Rectal smooth muscle tissue (tissue), 1 donor: ENCODE results near the gene PDE8B.

Experiments
- H3K27ac ChIP-seq: one replicate; pipeline ENCODE4 v1.7.0; 2013; ENCODE audit warnings: low read depth, low read length, inconsistent platforms
- H3K27me3 ChIP-seq: one replicate; pipeline ENCODE4 v1.7.0; 2013; ENCODE audit warnings: low read length; ENCODE audit not compliant: control insufficient read depth, insufficient read depth
- H3K36me3 ChIP-seq: one replicate; pipeline ENCODE4 v1.7.0; 2013; ENCODE audit warnings: low read length; ENCODE audit not compliant: control insufficient read depth, insufficient read depth
- H3K4me1 ChIP-seq: one replicate; pipeline ENCODE4 v1.7.0; 2013; ENCODE audit warnings: low read length; ENCODE audit not compliant: control insufficient read depth, insufficient read depth
- H3K4me3 ChIP-seq: one replicate; pipeline ENCODE4 v1.7.0; 2013; ENCODE audit warnings: low read length
- H3K9ac ChIP-seq: one replicate; pipeline ENCODE4 v1.7.0; 2013; ENCODE audit warnings: low read length

The PDE8B gene

GRCh38 chr5:77197840-77198554, 12.5 kb upstream of the PDE8B start:
- Histone ChIP-seq H3K4me1 (no peaks in the 10 kb centered on the region), H3K27me3 (no peaks in the 10 kb centered on the region), H3K9ac (no peak overlapping the region), H3K27ac (no peak overlapping the region), H3K4me3 (no peak overlapping the region), H3K36me3 (no peaks in the 10 kb centered on the region)

- Histone ChIP-seq H3K36me3 (no peaks in the 10 kb centered on the region), H3K4me1 (no peaks in the 10 kb centered on the region), H3K27ac (no peak overlapping the region), H3K9ac (no peak overlapping the region), H3K27me3 (no peaks in the 10 kb centered on the region), H3K4me3 (no peak overlapping the region)
Measured at GRCh38 chr5:77200663-77201062, 9.8 kb upstream of the PDE8B start.

DNA sequence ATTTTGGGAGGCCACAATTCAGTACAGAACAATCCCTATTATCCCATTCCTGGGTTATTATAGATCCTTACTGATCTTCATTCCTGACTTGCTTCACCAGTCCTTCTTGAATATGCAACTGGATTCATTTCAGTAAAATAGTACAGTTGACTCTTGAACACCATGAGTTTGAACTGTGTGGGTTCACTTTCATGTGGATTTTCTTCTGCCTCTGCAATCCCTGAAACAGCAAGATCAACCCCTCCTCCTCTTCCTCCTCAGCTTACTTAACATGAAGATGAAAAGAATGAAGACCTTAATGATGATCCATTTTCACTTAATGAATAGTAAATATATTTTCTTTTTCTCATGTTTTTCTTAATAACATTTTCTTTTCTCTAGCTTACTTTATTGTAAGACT, 8.3 kb upstream of the PDE8B start:
- H3K36me3 ChIP-seq, result no peaks in the 10 kb centered on the region
- H3K27me3 ChIP-seq, result no peaks in the 10 kb centered on the region
- H3K4me1 ChIP-seq, result no peaks in the 10 kb centered on the region
- no peak overlapping the region for H3K9ac ChIP-seq
- no peak overlapping the region for H3K27ac ChIP-seq
- no peak overlapping the region for H3K4me3 ChIP-seq

DNA sequence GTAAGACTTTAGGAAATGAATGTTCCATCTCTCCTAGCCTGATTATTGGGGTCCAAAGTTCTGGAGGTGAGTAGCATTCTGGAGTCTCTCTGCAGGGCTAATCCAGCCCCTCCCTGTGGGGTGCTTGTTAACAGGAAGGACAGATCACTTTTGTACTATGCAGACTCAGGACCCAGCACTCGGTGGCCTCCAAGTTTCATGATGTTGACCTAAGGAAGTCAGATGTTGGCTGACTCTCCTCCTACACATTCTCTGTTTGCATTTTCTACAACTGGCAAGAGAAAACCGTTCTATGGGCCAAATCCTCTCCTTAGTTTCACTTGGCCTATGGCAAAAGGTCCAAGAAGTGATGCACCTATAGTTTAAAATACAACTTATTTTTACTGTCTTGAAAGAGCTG, 5.5 kb upstream of the PDE8B start:
- Histone ChIP-seq H3K36me3 (no peaks in the 10 kb centered on the region), H3K27me3 (peaks cover 11% of the 10 kb centered on the region), H3K9ac (no peak overlapping the region), H3K4me1 (no peaks in the 10 kb centered on the region), H3K27ac (no peak overlapping the region), H3K4me3 (no peak overlapping the region)

GRCh38 chr5:77208507-77209163, 1.8 kb upstream of the PDE8B start:
- no peaks in the 10 kb centered on the region for H3K36me3 ChIP-seq
- no peaks in the 10 kb centered on the region for H3K4me1 ChIP-seq
- H3K27me3 ChIP-seq, result peaks cover 11% of the 10 kb centered on the region
- no peak overlapping the region for H3K9ac ChIP-seq
- no peak overlapping the region for H3K4me3 ChIP-seq
- H3K27ac ChIP-seq, result no peak overlapping the region

- Histone ChIP-seq H3K27me3 (peaks cover 11% of the 10 kb centered on the region), H3K4me1 (no peaks in the 10 kb centered on the region), H3K36me3 (no peaks in the 10 kb centered on the region), H3K9ac (no peak overlapping the region), H3K27ac (no peak overlapping the region), H3K4me3 (peak overlapping the region; percentile 38)
Measured at GRCh38 chr5:77209495-77210090, 887 bp upstream of the PDE8B start.

GRCh38 chr5:77210964-77211690, 647 bp downstream of the PDE8B start:
- no peak overlapping the region for H3K27ac ChIP-seq
- H3K4me3 ChIP-seq, result peak overlapping the region; percentile 49
- no peak overlapping the region for H3K9ac ChIP-seq
- H3K27me3 ChIP-seq, result peaks cover 11% of the 10 kb centered on the region
- H3K4me1 ChIP-seq, result no peaks in the 10 kb centered on the region
- H3K36me3 ChIP-seq, result no peaks in the 10 kb centered on the region

- Histone ChIP-seq H3K9ac (no peak overlapping the region), H3K4me3 (peak overlapping the region; percentile 49), H3K4me1 (no peaks in the 10 kb centered on the region), H3K27ac (no peak overlapping the region), H3K27me3 (peaks cover 11% of the 10 kb centered on the region), H3K36me3 (no peaks in the 10 kb centered on the region)
Measured at GRCh38 chr5:77211691-77212047, 1.2 kb downstream of the PDE8B start.

DNA sequence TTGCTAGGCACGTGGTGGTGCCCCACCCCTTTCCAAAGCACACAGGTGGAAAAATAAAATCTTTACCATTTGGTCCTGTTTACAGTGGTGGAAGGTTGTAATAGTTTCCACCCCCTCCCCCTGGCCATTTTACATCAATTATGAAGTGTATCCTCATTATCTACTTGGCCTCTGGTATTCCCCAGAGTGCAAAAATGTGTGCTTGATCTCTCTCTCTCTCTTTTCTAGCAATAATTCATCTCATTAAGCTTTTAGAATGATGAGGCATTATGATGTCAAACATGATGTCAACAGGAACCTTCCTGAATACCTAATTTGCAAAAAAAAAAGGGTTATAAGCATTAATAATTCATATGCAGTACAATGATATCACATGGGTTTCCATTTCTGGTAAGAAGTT, 3.1 kb downstream of the PDE8B start:
- Histone ChIP-seq H3K27me3 (peaks cover 8% of the 10 kb centered on the region), H3K4me3 (no peak overlapping the region), H3K4me1 (no peaks in the 10 kb centered on the region), H3K36me3 (no peaks in the 10 kb centered on the region), H3K27ac (no peak overlapping the region), H3K9ac (no peak overlapping the region)

DNA sequence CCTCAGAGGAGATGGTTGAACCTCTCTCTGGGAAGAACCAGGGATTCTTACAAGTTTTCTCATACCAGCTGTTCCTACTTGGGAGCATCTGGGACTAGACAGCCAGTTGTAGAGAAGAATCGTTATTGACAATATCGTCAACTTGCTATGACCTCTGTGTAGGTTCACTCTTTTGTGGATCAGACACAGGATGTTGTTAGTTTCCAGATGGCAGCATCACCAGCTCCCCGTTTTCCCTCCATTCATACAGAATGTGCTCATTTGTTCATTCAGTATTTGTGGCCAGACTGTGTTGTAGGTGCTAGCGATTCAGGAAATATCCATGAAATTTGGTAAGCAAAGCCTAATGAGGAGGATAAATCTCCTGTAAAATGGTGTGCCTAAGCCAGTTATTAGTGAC, 3.7 kb downstream of the PDE8B start:
- no peak overlapping the region for H3K4me3 ChIP-seq
- peaks cover 5% of the 10 kb centered on the region for H3K27me3 ChIP-seq
- no peak overlapping the region for H3K9ac ChIP-seq
- H3K4me1 ChIP-seq, result no peaks in the 10 kb centered on the region
- H3K36me3 ChIP-seq, result no peaks in the 10 kb centered on the region
- H3K27ac ChIP-seq, result no peak overlapping the region

DNA sequence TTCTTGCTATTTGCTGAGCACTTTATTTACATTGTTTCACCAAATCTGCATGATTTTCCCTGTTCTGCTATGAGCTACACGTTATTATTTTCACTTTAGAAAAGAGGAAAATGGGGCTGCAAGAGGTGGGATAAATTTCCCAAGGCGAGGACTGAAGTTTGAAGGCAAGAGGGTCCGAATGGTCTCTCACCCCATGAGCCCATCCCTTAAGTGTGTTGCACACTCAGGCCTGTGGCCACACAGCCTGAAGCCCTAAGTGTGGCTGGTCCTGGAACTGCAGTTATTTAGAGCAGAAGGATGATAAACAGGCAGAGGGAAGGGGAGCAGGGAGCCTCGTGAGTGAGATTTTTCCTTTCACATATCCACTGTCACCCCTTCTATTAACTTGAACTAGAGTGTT, 7.8 kb downstream of the PDE8B start:
- H3K9ac ChIP-seq, result no peak overlapping the region
- no peaks in the 10 kb centered on the region for H3K4me1 ChIP-seq
- H3K36me3 ChIP-seq, result no peaks in the 10 kb centered on the region
- no peak overlapping the region for H3K4me3 ChIP-seq
- H3K27me3 ChIP-seq, result no peaks in the 10 kb centered on the region
- no peak overlapping the region for H3K27ac ChIP-seq

DNA sequence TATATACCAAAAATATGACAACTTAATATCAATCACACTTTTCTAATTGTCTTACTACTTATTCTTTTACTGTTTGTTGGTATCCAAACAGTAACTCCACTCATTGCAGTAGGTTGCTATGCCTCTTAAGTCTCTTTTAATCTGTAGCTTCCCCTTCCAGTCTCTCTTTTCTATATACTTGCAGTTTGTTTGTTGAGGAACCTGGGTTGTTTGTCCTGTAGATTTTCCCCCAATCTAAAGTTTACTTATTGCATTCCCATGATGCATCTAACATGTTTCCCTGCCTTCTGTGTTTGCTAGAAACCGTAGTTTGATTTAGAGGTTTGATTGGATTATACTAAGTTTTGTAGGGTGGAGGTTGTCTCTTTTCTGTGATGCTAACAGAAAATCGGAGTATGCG, 10.6 kb downstream of the PDE8B start:
- no peaks in the 10 kb centered on the region for H3K36me3 ChIP-seq
- H3K4me1 ChIP-seq, result no peaks in the 10 kb centered on the region
- no peak overlapping the region for H3K4me3 ChIP-seq
- H3K27ac ChIP-seq, result no peak overlapping the region
- H3K27me3 ChIP-seq, result no peaks in the 10 kb centered on the region
- no peak overlapping the region for H3K9ac ChIP-seq
